IMR-90 (cell line): ENCODE results near the gene SLC45A2.

Source experiments
- BHLHE40 ChIP-seq: fragments of 150-350 bp; IDR thresholded peaks from 2 replicates; pipeline ENCODE4 v1.6.1; 2016; ENCODE audit warnings: mild to moderate bottlenecking, low read depth, low read length
- CEBPB ChIP-seq: IDR thresholded peaks from 2 replicates; pipeline ENCODE4 v1.6.1; 2012; ENCODE audit warnings: low read depth, low read length, improper control_type of control experiment
- CTCF ChIP-seq: conservative IDR thresholded peaks from 2 replicates; pipeline ENCODE4 v1.5.1; 2012; ENCODE audit warnings: mild to moderate bottlenecking, low read depth, low read length, improper control_type of control experiment
- ELK1 ChIP-seq: fragments of 150-350 bp; IDR thresholded peaks from 2 replicates; pipeline ENCODE4 v1.6.1; 2016; ENCODE audit warnings: low read depth, mild to moderate bottlenecking, low read length, moderate library complexity, borderline replicate concordance
- MAFK ChIP-seq: IDR thresholded peaks from 2 replicates; pipeline ENCODE4 v1.6.1; 2012; ENCODE audit warnings: low read depth, low read length, improper control_type of control experiment
- MAZ ChIP-seq: IDR thresholded peaks from 2 replicates; pipeline ENCODE4 v1.6.1; 2012; ENCODE audit warnings: low read depth, mild to moderate bottlenecking, low read length, improper control_type of control experiment, moderate library complexity, borderline replicate concordance
- MXI1 ChIP-seq: IDR thresholded peaks from 2 replicates; pipeline ENCODE4 v1.6.1; 2012; ENCODE audit warnings: low read depth, mild to moderate bottlenecking, low read length, moderate library complexity, borderline replicate concordance
- NFE2L2 ChIP-seq: fragments of 150-350 bp; IDR thresholded peaks from 2 replicates; pipeline ENCODE4 v1.6.1; 2016; ENCODE audit warnings: low read depth, mild to moderate bottlenecking, low read length
- POLR2A ChIP-seq: IDR thresholded peaks from 2 replicates; pipeline ENCODE4 v1.6.1; 2012; ENCODE audit warnings: mild to moderate bottlenecking, low read depth, low read length
- RAD21 ChIP-seq: IDR thresholded peaks from 2 replicates; pipeline ENCODE4 v1.6.1; 2012; ENCODE audit warnings: low read length, improper control_type of control experiment
- RFX5 ChIP-seq: IDR thresholded peaks from 2 replicates; pipeline ENCODE4 v1.8.0; 2012; ENCODE audit warnings: low read depth, mild to moderate bottlenecking, low read length, moderate library complexity
- USF2 ChIP-seq: fragments of 150-350 bp; IDR thresholded peaks from 2 replicates; pipeline ENCODE4 v1.6.1; 2017; ENCODE audit warnings: mild to moderate bottlenecking, antibody characterized with exemption, low read length, low read depth

- TF ChIP-seq POLR2A (no peak), CTCF (no peak), MXI1 (no peak), MAZ (no peak), NFE2L2 (no peak), MAFK (no peak), CEBPB (no peak), USF2 (no peak), BHLHE40 (no peak), ELK1 (no peak), RAD21 (no peak), RFX5 (no peak)
These were observed 45.6 kb upstream of the SLC45A2 start for GRCh38 chr5:34030048-34030447.
